Suppressor macrophage treated with lipopolysaccharide for 4 hours (primary cell): ENCODE results near the gene PTPRG.
"Not testable (repeated sequence)": the region's sequence is repeated elsewhere in the genome, so short reads cannot be mapped to it uniquely, and the experiment has no call there.

ENCODE experiments used
- DNase-seq: peaks from one replicate; pipeline ENCODE4 v3.0.0-alpha.2; 2020

The PTPRG gene

GRCh38 chr3:61561374-61562041 lies at the start of gene PTPRG:
PTPRG (plus strand) TSS chr3:61561571; CDS start chr3:61562288, 717 bp downstream.
- DNase-seq = peak; percentile 14

GRCh38 chr3:61518590-61518989 lies 42.8 kb upstream of the PTPRG start:
- DNase-seq = no peak

GRCh38 chr3:61520966-61521628 lies 40.3 kb upstream of the PTPRG start:
- no peak for DNase-seq

- no peak for DNase-seq
Measured at GRCh38 chr3:61522060-61522459, 39.3 kb upstream of the PTPRG start.

GRCh38 chr3:61522626-61523025 lies 38.7 kb upstream of the PTPRG start:
- DNase-seq = no peak

- no peak for DNase-seq
Measured at GRCh38 chr3:61524933-61525332, 36.4 kb upstream of the PTPRG start.

- DNase-seq = no peak
Measured at GRCh38 chr3:61526308-61526707, 35.1 kb upstream of the PTPRG start.

GRCh38 chr3:61527011-61527410 lies 34.4 kb upstream of the PTPRG start:
- DNase-seq = no peak

- no peak for DNase-seq
Measured at GRCh38 chr3:61530355-61530754, 31.0 kb upstream of the PTPRG start.

- no peak for DNase-seq
Measured at GRCh38 chr3:61531528-61531927, 29.8 kb upstream of the PTPRG start.

GRCh38 chr3:61532739-61533500 lies 28.5 kb upstream of the PTPRG start:
- DNase-seq = no peak

GRCh38 chr3:61535826-61536225 lies 25.5 kb upstream of the PTPRG start:
- no peak for DNase-seq

- no peak for DNase-seq
Measured at GRCh38 chr3:61537366-61537765, 24.0 kb upstream of the PTPRG start.

- no peak for DNase-seq
Measured at GRCh38 chr3:61538486-61538885, 22.9 kb upstream of the PTPRG start.

GRCh38 chr3:61541694-61542093 lies 19.7 kb upstream of the PTPRG start:
- DNase-seq = no peak

GRCh38 chr3:61545716-61546115 lies 15.7 kb upstream of the PTPRG start:
- DNase-seq = no peak

- DNase-seq = no peak
Measured at GRCh38 chr3:61547625-61548024, 13.7 kb upstream of the PTPRG start.

- DNase-seq = not testable (repeated sequence)
Measured at GRCh38 chr3:61552704-61553103, 8.7 kb upstream of the PTPRG start.

GRCh38 chr3:61559136-61559731 lies 2.1 kb upstream of the PTPRG start:
- no peak for DNase-seq

GRCh38 chr3:61560517-61561373 lies 626 bp upstream of the PTPRG start:
- DNase-seq = peak; percentile 8

GRCh38 chr3:61562042-61562720 lies 810 bp downstream of the PTPRG start:
- no peak for DNase-seq

GRCh38 chr3:61562721-61563312 lies 1.4 kb downstream of the PTPRG start:
- DNase-seq = no peak
